GM12873 (cell line): Measurements from ENCODE around the gene IGFN1.
A peak's percentile ranks its signal among the peaks of the same experiment; 100 is the strongest.

Experiments
- CTCF ChIP-seq: IDR thresholded peaks from 2 replicates; pipeline ENCODE4 v1.5.1; 2012; ENCODE audit warnings: low read depth, mild to moderate bottlenecking, moderate library complexity, low read length, control low read depth; ENCODE audit not compliant: insufficient read depth; ENCODE audit errors: missing control alignments

The IGFN1 gene

GRCh38 chr1:201252944-201253371 is 62.3 kb downstream of the IGFN1 start:
- TF ChIP-seq CTCF = no peak

- TF ChIP-seq CTCF = no peak
Observed at GRCh38 chr1:201253411-201253810, 62.8 kb downstream of the IGFN1 start.

GRCh38 chr1:201253906-201254624 is 63.4 kb downstream of the IGFN1 start:
- TF ChIP-seq CTCF = no peak

- peak; percentile 98 for TF ChIP-seq CTCF
Observed at GRCh38 chr1:201254625-201255478, 64.2 kb downstream of the IGFN1 start.

GRCh38 chr1:201255479-201256362 is 65.1 kb downstream of the IGFN1 start:
- no peak for TF ChIP-seq CTCF

- no peak for TF ChIP-seq CTCF
Observed at GRCh38 chr1:201258763-201259230, 68.2 kb downstream of the IGFN1 start.
